GM23338 (cell line): ENCODE data around the gene TICAM2. TPM values are rescaled to one million over a fixed set of nuclear protein-coding genes. Genes with fewer than 3 reads are reported as not detected.

Experiments used
- ATAC-seq: fragments of 200-7000 bp; cut with Tn5 transposase; 3 replicates; pipeline ENCODE4 v1.9.1; 2020
- DNase-seq: peaks from one replicate; pipeline ENCODE4 v3.0.0-alpha.2; 2015; ENCODE audit warnings: low spot score
- H2AFZ ChIP-seq: fragments of 200-600 bp; sonication (generic); 2 replicates; pipeline ENCODE4 v1.8.0; 2016; ENCODE audit warnings: antibody characterized with exemption, mild to moderate bottlenecking, moderate library complexity
- H3F3A ChIP-seq: fragments of 200-600 bp; sonication (generic); replicated peaks from 2 replicates; pipeline ENCODE4 v1.8.0; 2017; ENCODE audit warnings: antibody characterized with exemption, mixed run types, low read depth
- H3K27ac ChIP-seq: fragments of 200-600 bp; sonication (generic); 2 replicates; pipeline ENCODE4 v1.6.1; 2016; ENCODE audit warnings: low read depth
- H3K27me3 ChIP-seq: fragments of 200-600 bp; sonication (generic); 2 replicates; pipeline ENCODE4 v1.8.0; 2016; ENCODE audit warnings: mild to moderate bottlenecking, mixed run types, moderate library complexity; ENCODE audit not compliant: insufficient read depth
- H3K36me3 ChIP-seq: fragments of 200-600 bp; sonication (generic); 2 replicates; pipeline ENCODE4 v1.8.0; 2016; ENCODE audit warnings: mild to moderate bottlenecking; ENCODE audit not compliant: insufficient read depth
- H3K4me1 ChIP-seq: fragments of 200-600 bp; sonication (generic); 2 replicates; pipeline ENCODE4 v1.8.0; 2016; ENCODE audit warnings: mild to moderate bottlenecking, moderate library complexity; ENCODE audit not compliant: insufficient read depth
- H3K4me2 ChIP-seq: fragments of 200-600 bp; sonication (generic); 2 replicates; pipeline ENCODE4 v1.7.1; 2017; ENCODE audit warnings: mixed run types
- H3K4me3 ChIP-seq: fragments of 200-600 bp; sonication (generic); 2 replicates; pipeline ENCODE4 v1.6.1; 2016; ENCODE audit warnings: mixed run types
- H3K79me2 ChIP-seq: fragments of 200-600 bp; sonication (generic); replicated peaks from 2 replicates; pipeline ENCODE4 v1.8.0; 2017; ENCODE audit warnings: mild to moderate bottlenecking; ENCODE audit not compliant: insufficient read depth
- H3K9me2 ChIP-seq: fragments of 200-600 bp; sonication (generic); 2 replicates; pipeline ENCODE4 v1.8.0; 2017; ENCODE audit not compliant: insufficient read depth
- H4K20me1 ChIP-seq: fragments of 200-600 bp; sonication (generic); replicated peaks from 2 replicates; pipeline ENCODE4 v1.8.0; 2017; ENCODE audit warnings: mild to moderate bottlenecking; ENCODE audit not compliant: insufficient read depth
- H3K27ac Mint-ChIP-seq: 2 replicates; pipeline ENCODE4 v1.8.0; 2020; ENCODE audit warnings: inconsistent platforms, mild to moderate bottlenecking, moderate library complexity, mixed read lengths
- H3K27me3 Mint-ChIP-seq: 3 replicates; pipeline ENCODE4 v1.8.0; 2022; ENCODE audit warnings: low read depth, mild to moderate bottlenecking, moderate library complexity, mixed read lengths, inconsistent platforms; ENCODE audit not compliant: insufficient read depth, poor library complexity
- H3K36me3 Mint-ChIP-seq: 3 replicates; pipeline ENCODE4 v1.8.0; 2021; ENCODE audit warnings: low read depth, mild to moderate bottlenecking, inconsistent platforms, moderate library complexity, mixed read lengths
- H3K4me1 Mint-ChIP-seq: 3 replicates; pipeline ENCODE4 v1.8.0; 2020; ENCODE audit warnings: mild to moderate bottlenecking, inconsistent platforms, mixed read lengths
- H3K4me3 Mint-ChIP-seq: 3 replicates; pipeline ENCODE4 v1.8.0; 2021; ENCODE audit warnings: moderate library complexity, mild to moderate bottlenecking, inconsistent platforms, mixed read lengths
- H3K9me3 Mint-ChIP-seq: 3 replicates; pipeline ENCODE4 v1.8.0; 2020; ENCODE audit warnings: moderate library complexity, mild to moderate bottlenecking, inconsistent platforms, mixed read lengths
- CTCF ChIP-seq, 2 experiments: fragments of 200-600 bp in 1 of 2; sonication (generic) in 1 of 2; conservative IDR thresholded peaks; 2 replicates each; pipeline versions ENCODE4 v1.5.1 to v1.6.1; 2016 to 2017; ENCODE audit warnings: antibody characterized with exemption in 2 of 2, low read depth in 2 of 2, mild to moderate bottlenecking in 2 of 2, moderate library complexity in 1 of 2
- EZH2phosphoT487 ChIP-seq: fragments of 200-600 bp; sonication (generic); IDR thresholded peaks from one replicate; pipeline ENCODE4 v1.8.1; 2018; ENCODE audit warnings: antibody characterized with exemption; ENCODE audit not compliant: unreplicated experiment
- JUNB ChIP-seq: IDR thresholded peaks from one replicate; pipeline ENCODE4 v1.6.1; 2016; ENCODE audit warnings: antibody characterized with exemption; ENCODE audit not compliant: unreplicated experiment
- NANOG ChIP-seq: IDR thresholded peaks from 2 replicates; pipeline ENCODE4 v1.6.1; 2016; ENCODE audit warnings: antibody characterized with exemption, borderline replicate concordance
- POLR2AphosphoS5 ChIP-seq: IDR thresholded peaks from 2 replicates; pipeline ENCODE4 v1.6.1; 2016; ENCODE audit warnings: antibody characterized with exemption, low read depth
- REST ChIP-seq: IDR thresholded peaks from one replicate; pipeline ENCODE4 v1.6.1; 2018; ENCODE audit warnings: antibody characterized with exemption; ENCODE audit not compliant: unreplicated experiment
- ZNF331 ChIP-seq: fragments of 250-450 bp; sonication (Bioruptor Pico); IDR thresholded peaks from 2 replicates; pipeline ENCODE4 v1.5.0; 2020; ENCODE audit warnings: low read depth, mild to moderate bottlenecking, moderate library complexity
- polyA plus RNA-seq: library from polyadenylated mRNA; unstranded; fragments of >200 nt; fragmentation: Nextera tagmentation; extraction: Ambion mirVana; gene quantifications from 2 replicates; pipeline ENCODE4 v1.2.1, GENCODE V29; 2016
- total RNA-seq: library from RNA; depleted of rRNA; stranded (reverse); fragments of >200 nt; shearing (Covaris generic); gene quantifications from 2 replicates; pipeline ENCODE4 v1.2.3, GENCODE V29; 2014

TICAM2 gene
- total and polyA plus RNA-seq, 2 experiments from 2014 or later: 1.0 TPM; not detected in 1

GRCh38 chr5:115627295-115627865 lies 25.1 kb upstream of the TICAM2 start:
- ATAC-seq (no peak), DNase-seq (no peak)
- H3F3A ChIP-seq: no peaks in the 10 kb centered on the region
- peaks cover 25% of the 10 kb centered on the region for H3K4me1 ChIP-seq
- H3K9me3 Mint-ChIP-seq: no peaks in the 10 kb centered on the region; the same call in 2 of the 3 replicates
- no peak overlapping the region for H3K27ac Mint-ChIP-seq
- no peaks in the 10 kb centered on the region for H3K36me3 ChIP-seq
- H2AFZ ChIP-seq: no peak overlapping the region
- H3K27me3 ChIP-seq: no peaks in the 10 kb centered on the region
- peaks cover 2% of the 10 kb centered on the region for H3K27me3 Mint-ChIP-seq
- no peak overlapping the region for H3K27ac ChIP-seq
- H3K79me2 ChIP-seq: peaks cover 36% of the 10 kb centered on the region
- H3K9me2 ChIP-seq: no peaks in the 10 kb centered on the region
- peaks cover 16% of the 10 kb centered on the region for H3K4me1 Mint-ChIP-seq
- no peak overlapping the region for H3K4me3 ChIP-seq
- peaks cover 6% of the 10 kb centered on the region; the same call in 1 of the 2 replicates for H4K20me1 ChIP-seq
- no peak overlapping the region for H3K4me2 ChIP-seq
- H3K36me3 Mint-ChIP-seq: no peaks in the 10 kb centered on the region
- H3K4me3 Mint-ChIP-seq: peak overlapping the region; percentile 50; the same call in 2 of the 3 replicates
- TF ChIP-seq CTCF (conservative IDR thresholded peaks at IDR 0.05; ENCODE audit: low read depth in 2 of 2): no peak
- TF ChIP-seq JUNB: no peak
- no peak for TF ChIP-seq REST
- TF ChIP-seq NANOG: no peak
- no peak for TF ChIP-seq ZNF331 (CRISPR knock-in tag)
- TF ChIP-seq EZH2phosphoT487: no peak

GRCh38 chr5:115626445-115626823 lies 24.2 kb upstream of the TICAM2 start:
- Mint-ChIP-seq H3K4me1 (peaks cover 14% of the 10 kb centered on the region), H3K4me3 (no peak overlapping the region; the same call in 2 of the 3 replicates)
- TF ChIP-seq JUNB: no peak
- TF ChIP-seq POLR2AphosphoS5: no peak
- TF ChIP-seq EZH2phosphoT487: no peak
- TF ChIP-seq REST: no peak

More at GRCh38 chr5:115626445-115626823, 24.2 kb upstream of the TICAM2 start:
- H3K27me3 Mint-ChIP-seq: peaks cover 2% of the 10 kb centered on the region
- H3K4me1 ChIP-seq: peaks cover 19% of the 10 kb centered on the region
- H3K4me3 ChIP-seq: peak overlapping the region; percentile 99
- H3K9me3 Mint-ChIP-seq: no peaks in the 10 kb centered on the region
- H3K79me2 ChIP-seq: peaks cover 45% of the 10 kb centered on the region
- no peaks in the 10 kb centered on the region for H3K27me3 ChIP-seq
- no peaks in the 10 kb centered on the region for H3K9me2 ChIP-seq
- peak overlapping the region; percentile 90 for H3K4me2 ChIP-seq
- H3K27ac Mint-ChIP-seq: peak overlapping the region; percentile 96
- DNase-seq: no peak
- H4K20me1 ChIP-seq: peaks cover 6% of the 10 kb centered on the region; the same call in 1 of the 2 replicates
- H3K36me3 Mint-ChIP-seq: no peaks in the 10 kb centered on the region
- no peak overlapping the region for H3K27ac ChIP-seq
- H3K36me3 ChIP-seq: no peaks in the 10 kb centered on the region
- peak; percentile 6 for ATAC-seq
- H3F3A ChIP-seq: no peaks in the 10 kb centered on the region
- peak overlapping the region; percentile 30; the same call in 1 of the 2 replicates for H2AFZ ChIP-seq
